DLD1 (cell line): ENCODE measurements around the gene C1orf105.
"Not testable (repeated sequence)": the region's sequence is repeated elsewhere in the genome, so short reads cannot be mapped to it uniquely, and the experiment has no call there.

Experiments used
- in situ Hi-C: cut with HindIII; loops from 2 replicates; pipeline ENCODE4 v1.10.0; 2017; ENCODE audit warnings: low sequenced_read_pairs

The C1orf105 gene, protein sequence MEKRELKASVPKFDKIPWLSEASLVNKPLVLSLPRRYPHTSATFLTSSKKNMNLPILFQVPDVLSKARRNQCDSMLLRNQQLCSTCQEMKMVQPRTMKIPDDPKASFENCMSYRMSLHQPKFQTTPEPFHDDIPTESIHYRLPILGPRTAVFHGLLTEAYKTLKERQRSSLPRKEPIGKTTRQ

GRCh38 chr1:172420385-172420784 is at the start of gene C1orf105:
TSS of gene C1orf105 (plus strand) at chr1:172420685. CDS start at chr1:172420886, 201 bp downstream.
- in situ Hi-C loops, result loop anchor here (25.0 kb wide), 2 partner anchors 408 to 633 kb away; partner anchors contain the start of gene METTL13

DNA sequence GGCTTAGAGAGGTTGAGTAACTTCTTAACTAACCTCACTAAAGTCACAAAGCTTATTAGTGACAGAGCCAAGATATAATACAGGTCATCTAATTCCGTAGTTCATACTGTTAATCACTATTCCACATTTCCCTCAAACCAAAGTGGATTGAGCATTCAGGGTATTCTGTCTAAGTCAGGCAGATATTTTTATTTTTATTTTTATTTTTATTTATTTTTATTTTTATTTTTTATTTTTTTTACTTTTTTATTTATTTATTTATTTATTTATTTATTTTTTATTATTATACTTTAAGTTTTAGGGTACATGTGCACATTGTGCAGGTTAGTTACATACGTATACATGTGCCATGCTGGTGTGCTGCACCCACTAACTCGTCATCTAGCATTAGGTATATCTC is 48.8 kb upstream of the C1orf105 start:
- in situ Hi-C loops, result not testable (repeated sequence)

DNA sequence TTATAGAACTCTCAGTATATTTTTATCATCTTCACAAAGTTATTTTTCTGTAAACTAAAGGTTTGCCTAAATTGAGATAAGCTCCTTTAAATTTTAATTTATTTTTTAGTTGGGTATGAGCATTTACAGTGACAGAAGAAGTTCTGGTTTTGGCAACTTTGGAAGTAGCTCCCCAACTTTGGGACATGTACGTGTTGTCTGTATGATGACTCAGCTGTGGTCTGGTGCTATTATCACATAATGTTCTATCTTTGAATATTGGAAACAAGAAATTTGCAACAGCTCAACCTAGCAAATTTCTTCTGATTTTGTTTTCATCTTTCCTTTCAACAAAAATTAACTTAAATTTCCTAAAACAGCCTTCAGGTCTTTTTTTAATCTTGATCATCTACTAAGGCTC is 46.6 kb upstream of the C1orf105 start:
- in situ Hi-C loops, result no loop called here

GRCh38 chr1:172375211-172375631 is 45.3 kb upstream of the C1orf105 start:
- in situ Hi-C loops, result no loop called here

GRCh38 chr1:172376431-172376830 is 44.1 kb upstream of the C1orf105 start:
- in situ Hi-C loops, result no loop called here

GRCh38 chr1:172377565-172377964 is 42.9 kb upstream of the C1orf105 start:
- in situ Hi-C loops, result no loop called here

DNA sequence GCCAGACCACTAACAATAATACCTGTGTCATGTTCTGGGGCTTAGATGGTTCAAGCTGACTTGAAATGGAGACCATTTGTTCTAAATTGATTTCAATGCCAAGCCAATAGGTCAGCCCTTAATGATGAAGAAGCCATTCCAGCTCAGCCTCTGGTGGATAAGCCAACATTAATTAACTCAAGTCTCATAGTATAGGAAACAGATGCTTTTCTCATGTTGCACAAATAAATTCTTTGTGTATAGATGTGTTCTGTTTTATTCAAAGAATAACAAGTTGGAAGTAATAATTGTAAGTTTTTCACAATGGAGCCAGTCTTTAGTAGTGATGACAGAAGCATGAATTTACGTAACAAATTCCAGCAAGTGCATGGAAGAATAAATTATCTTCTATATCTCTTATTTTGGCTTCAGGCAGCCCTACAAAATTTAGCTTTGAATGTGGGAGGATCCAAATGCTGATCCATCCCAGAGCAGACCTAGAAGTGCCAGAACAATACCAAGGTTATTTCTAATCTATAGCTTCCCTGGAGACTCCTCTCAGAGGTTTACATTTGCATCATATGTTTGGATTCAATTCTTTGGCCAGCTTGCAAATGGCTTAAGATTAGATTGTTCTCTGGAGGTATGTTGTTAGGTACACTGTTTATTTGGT is 42.2 kb upstream of the C1orf105 start:
- in situ Hi-C loops, result no loop called here

- in situ Hi-C loops, result no loop called here
Measured at GRCh38 chr1:172380441-172381244, 39.8 kb upstream of the C1orf105 start.

DNA sequence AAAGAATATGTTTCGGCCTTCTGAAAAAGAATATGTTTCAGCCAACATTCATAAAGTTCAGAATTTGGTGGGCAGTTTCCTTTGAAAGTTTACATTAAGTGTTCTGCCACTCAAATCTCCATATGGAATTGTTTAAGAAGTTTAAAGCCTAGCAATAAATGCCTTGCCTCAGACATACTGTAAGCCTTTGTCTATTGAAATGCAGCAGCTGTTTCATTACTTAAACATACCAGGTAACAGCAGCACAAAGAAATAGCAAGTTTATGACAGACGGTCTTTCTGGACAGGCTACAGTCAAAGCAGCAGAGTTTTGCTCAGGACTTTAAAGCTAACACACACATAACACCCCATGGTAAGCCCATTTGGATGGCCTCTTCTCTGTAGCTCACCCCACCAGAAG is 38.5 kb upstream of the C1orf105 start:
- in situ Hi-C loops, result no loop called here

- in situ Hi-C loops, result no loop called here
Measured at GRCh38 chr1:172382406-172382805, 38.1 kb upstream of the C1orf105 start.

DNA sequence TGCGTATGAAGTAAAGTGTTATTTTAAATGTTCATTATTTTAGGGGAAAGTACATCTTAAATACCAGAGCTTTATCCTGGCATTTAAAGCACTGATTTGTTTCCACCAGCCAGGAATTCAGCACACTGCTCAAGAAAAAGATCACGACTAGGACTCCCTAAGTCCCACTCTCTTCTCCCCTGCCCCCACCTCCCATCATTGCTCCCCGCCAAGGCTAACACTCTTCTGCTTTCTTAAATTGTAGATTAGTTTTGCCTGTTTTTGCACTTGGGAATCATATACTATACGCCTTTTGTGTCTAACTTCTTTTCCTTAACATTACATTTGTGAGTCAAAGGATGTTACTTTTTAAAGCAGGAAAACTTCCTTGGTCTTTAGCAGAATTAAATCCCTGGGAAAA is 37.5 kb upstream of the C1orf105 start:
- in situ Hi-C loops, result no loop called here

DNA sequence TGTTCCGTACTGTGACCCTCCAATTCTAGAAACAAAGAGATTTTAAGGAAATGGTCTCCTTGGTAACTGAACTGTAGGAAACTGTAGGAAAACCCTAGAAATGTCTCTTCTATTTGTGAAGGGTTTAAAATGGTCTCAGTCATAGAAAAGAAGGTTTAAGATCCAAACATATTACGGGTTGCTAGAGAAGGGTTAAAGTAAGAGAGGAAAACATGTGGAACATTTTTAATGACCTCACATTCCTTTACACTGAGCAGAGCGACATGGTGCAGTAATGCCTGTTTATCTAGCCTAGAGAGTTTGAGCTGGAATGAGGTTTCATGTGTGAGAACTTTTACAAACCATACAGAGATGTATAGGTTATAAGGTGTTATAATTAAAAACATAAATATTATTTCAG is 36.9 kb upstream of the C1orf105 start:
- in situ Hi-C loops, result no loop called here

GRCh38 chr1:172384656-172385055 is 35.8 kb upstream of the C1orf105 start:
- in situ Hi-C loops, result no loop called here

DNA sequence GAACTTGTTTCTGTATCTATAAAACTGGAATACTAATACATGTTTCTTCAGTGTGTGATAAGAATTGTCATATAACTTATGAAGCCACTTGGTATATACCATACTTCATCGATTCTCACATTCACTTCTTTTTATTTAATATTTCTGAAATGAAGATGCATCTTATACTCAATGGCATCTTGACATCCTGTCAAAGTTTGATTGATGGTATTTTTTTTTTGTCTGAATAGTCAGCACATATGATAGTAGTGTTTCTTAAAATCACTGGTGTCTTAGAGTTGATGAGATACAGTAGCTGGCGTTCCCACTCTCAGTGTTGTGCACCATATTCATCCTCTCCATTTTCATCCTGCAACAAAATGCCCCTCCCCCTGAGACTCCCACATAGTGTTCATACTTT is 34.4 kb upstream of the C1orf105 start:
- in situ Hi-C loops, result no loop called here

DNA sequence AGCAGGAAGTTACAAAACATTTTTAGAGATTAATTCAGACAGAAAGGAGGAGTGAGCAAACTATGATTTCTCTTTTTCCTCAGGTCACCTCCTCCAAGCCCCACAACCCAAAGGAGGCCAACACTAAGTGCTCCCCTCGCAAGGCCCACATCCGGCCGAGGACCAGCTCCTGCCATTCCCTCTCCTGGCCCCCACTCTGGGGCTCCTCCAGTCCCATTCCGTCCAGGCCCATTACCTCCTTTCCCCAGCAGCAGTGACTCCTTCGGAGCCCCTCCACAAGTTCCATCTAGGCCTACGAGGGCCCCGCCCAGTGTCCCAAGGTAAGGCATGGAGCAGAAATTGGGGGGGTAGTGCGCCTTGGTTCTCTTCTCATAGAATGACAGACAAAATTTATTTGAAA is 32.0 kb upstream of the C1orf105 start:
- in situ Hi-C loops, result no loop called here

DNA sequence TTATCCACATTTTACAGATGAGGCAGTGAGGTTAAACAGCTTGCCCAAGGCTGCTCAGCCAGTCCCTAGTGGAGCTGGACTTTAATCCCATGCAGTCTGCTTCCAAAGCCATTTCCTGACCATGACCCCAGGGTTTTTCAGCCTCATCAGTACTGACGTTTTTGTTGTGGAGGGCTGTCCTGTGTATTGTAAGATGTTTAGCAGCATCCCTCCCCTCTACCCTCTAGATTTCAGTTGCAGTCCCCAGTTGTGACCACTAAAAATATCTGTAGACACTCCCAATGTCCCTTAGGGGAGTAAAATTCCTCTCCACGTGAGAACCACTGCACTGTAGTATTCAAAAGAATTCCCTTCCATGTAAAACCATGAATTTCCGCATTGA is 30.2 kb upstream of the C1orf105 start:
- in situ Hi-C loops, result no loop called here

DNA sequence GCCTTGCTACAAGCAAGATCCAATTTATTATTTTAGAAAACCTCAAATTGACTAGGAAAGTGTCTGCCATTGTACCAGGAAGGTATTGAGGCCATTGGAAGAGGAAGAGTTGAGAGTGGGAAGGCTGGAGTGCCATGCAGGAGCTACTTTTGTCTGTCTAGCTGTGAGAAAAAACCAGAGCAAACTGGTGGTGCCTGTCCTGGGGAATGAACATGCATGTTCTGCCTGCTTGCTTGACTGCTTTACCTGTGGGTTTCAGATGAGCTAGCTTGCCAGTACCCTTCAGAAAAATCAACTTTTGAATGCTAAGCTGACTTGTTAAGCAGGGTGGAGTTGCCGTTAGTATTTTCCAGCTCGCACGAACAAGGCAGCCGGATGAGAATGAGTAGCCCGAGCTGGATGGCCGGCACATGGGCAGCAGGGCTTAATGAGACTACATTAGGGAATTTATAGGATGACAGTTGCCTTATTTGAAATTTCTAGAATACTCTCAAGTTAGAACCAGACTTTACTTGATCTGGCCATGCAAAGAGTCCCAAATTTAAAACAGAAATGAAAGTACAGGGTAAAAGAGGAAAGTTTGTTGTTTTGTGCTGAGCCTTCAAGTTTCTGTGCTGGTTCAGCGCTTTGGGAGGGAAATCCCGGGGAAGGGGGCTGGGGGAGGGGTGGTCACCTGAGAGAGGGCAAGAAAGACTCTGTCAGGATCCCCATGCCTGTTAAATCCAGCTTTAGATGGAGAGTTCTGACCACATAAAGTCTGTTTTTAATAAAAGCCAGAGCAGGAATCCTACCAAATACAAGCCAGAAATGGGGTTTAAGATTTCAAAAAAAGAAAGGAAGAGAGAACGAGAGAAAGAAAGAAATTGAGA is 29.6 kb upstream of the C1orf105 start:
- in situ Hi-C loops, result no loop called here

- in situ Hi-C loops, result no loop called here
Measured at GRCh38 chr1:172391976-172392375, 28.5 kb upstream of the C1orf105 start.

GRCh38 chr1:172393354-172393753 is 27.1 kb upstream of the C1orf105 start:
- in situ Hi-C loops, result no loop called here

- in situ Hi-C loops, result no loop called here
Measured at GRCh38 chr1:172394141-172394751, 26.2 kb upstream of the C1orf105 start.

DNA sequence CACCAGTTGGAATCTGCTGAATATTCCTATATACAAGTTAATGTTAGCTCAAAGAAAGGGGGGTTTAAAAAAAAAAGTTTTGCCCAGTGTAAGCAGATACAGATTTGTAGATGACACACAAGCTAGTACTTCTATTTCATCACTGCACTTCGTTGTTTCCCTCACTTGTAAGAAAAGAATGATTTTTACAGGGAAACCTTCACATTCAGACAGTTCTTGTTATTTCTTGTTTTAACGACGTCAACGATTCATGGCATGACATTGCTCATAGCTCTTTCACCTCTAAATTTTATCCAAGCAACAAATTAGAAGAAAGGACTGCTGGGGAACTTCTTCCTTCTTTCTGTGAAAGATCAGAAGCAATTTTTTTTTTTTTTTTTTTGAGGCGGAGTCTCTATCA is 25.7 kb upstream of the C1orf105 start:
- in situ Hi-C loops, result no loop called here
